Keratinocyte (primary cell): ENCODE results near the gene CAPZB. TPM values are rescaled to one million over a fixed set of nuclear protein-coding genes. Genes with fewer than 3 reads are reported as not detected.

Experiments
- DNase-seq: peaks from one replicate; pipeline ENCODE4 v3.0.0-alpha.2; 2011; ENCODE audit warnings: low read depth, missing footprints, low spot score
- FAIRE-seq: peaks from 2 replicates; lab custom pipeline; 2011; peaks lifted over from hg19 to GRCh38; lab: Jason Lieb, UNC
- H2AFZ ChIP-seq: 2 replicates; pipeline ENCODE4 v1.6.0; 2012; ENCODE audit warnings: low read length, control low read depth, inconsistent platforms; ENCODE audit not compliant: control insufficient read depth
- H3K27ac ChIP-seq: 2 replicates; pipeline ENCODE4 v1.5.1; 2011; ENCODE audit warnings: low read length; ENCODE audit not compliant: control insufficient read depth, insufficient read depth
- H3K27me3 ChIP-seq: 3 replicates; pipeline ENCODE4 v1.6.0; 2011; ENCODE audit warnings: low read length; ENCODE audit not compliant: control insufficient read depth, insufficient read depth; ENCODE audit errors: extremely low read depth
- H3K36me3 ChIP-seq, 2 experiments: 2 replicates in 1 of 2; 3 replicates in 1 of 2; pipeline ENCODE4 v1.5.1; 2011; ENCODE audit warnings: low read length in 2 of 2, mild to moderate bottlenecking in 1 of 2; ENCODE audit not compliant: control insufficient read depth in 2 of 2, insufficient read depth in 2 of 2; ENCODE audit errors: extremely low read depth in 1 of 2
- H3K4me1 ChIP-seq: 3 replicates; pipeline ENCODE4 v1.5.1; 2011; ENCODE audit warnings: low read length; ENCODE audit not compliant: control insufficient read depth, insufficient read depth; ENCODE audit errors: extremely low read depth
- H3K4me2 ChIP-seq: 3 replicates; pipeline ENCODE4 v1.6.0; 2011; ENCODE audit warnings: low read depth, low read length; ENCODE audit not compliant: control insufficient read depth, insufficient read depth; ENCODE audit errors: extremely low read depth
- H3K4me3 ChIP-seq, 3 experiments: fragments of 200-600 bp in 1 of 3; sonication (generic) in 1 of 3; 2 replicates in 2 of 3; 3 replicates in 1 of 3; pipeline ENCODE4 v1.5.1; 2011 to 2016; ENCODE audit warnings: low read length in 3 of 3, mild to moderate bottlenecking in 3 of 3, control low read depth in 2 of 3, inconsistent platforms in 1 of 3, low read depth in 1 of 3, mixed read lengths in 1 of 3, mixed run types in 1 of 3, moderate library complexity in 1 of 3; ENCODE audit not compliant: control insufficient read depth in 2 of 3, insufficient read depth in 2 of 3; ENCODE audit errors: extremely low read depth in 1 of 3
- H3K79me2 ChIP-seq: 2 replicates; pipeline ENCODE4 v1.6.0; 2012; ENCODE audit warnings: low read length; ENCODE audit not compliant: control insufficient read depth, insufficient read depth
- H3K9ac ChIP-seq: 3 replicates; pipeline ENCODE4 v1.6.0; 2011; ENCODE audit warnings: low read length; ENCODE audit not compliant: control insufficient read depth, insufficient read depth; ENCODE audit errors: extremely low read depth
- H3K9me1 ChIP-seq: 3 replicates; pipeline ENCODE4 v1.6.0; 2011; ENCODE audit warnings: low read length; ENCODE audit not compliant: control insufficient read depth, insufficient read depth; ENCODE audit errors: extremely low read depth
- H3K9me3 ChIP-seq: 2 replicates; pipeline ENCODE4 v1.5.1; 2012; ENCODE audit warnings: low read depth, low read length; ENCODE audit not compliant: control insufficient read depth
- H4K20me1 ChIP-seq: 3 replicates; pipeline ENCODE4 v1.6.0; 2011; ENCODE audit warnings: low read length; ENCODE audit not compliant: control insufficient read depth, insufficient read depth; ENCODE audit errors: extremely low read depth
- EZH2 ChIP-seq: IDR thresholded peaks from one replicate; pipeline ENCODE4 v1.6.1; 2012; ENCODE audit warnings: inconsistent platforms, mild to moderate bottlenecking, low read length, moderate library complexity
- dilution Hi-C: fragments of 300-500 bp; cut with MboI; formaldehyde crosslinking; loops from one replicate; pipeline ENCODE4 v1.7.0; 2020; ENCODE audit warnings: low sequenced_read_pairs; ENCODE audit not compliant: extremely low pct_ligation_motif_present
- polyA plus RNA-seq, 5 experiments: library from polyadenylated mRNA; depleted of rRNA in 3 of 5; stranded (reverse) in 3 of 5; stranded (forward) in 1 of 5; unstranded in 1 of 5; fragments of >200 nt; gene quantifications; 1 replicate in 1 of 5; 2 replicates in 3 of 5; 3 replicates in 1 of 5; pipeline versions ENCODE4 v1.2.1 to v1.2.3, GENCODE V29; 2011 to 2012; ENCODE audit warnings: missing spikeins in 2 of 5, low read depth in 1 of 5, low replicate concordance in 1 of 5
- TF ChIP-seq, protein P1 (sequence below), 3 experiments: IDR thresholded peaks in 1 of 3; conservative IDR thresholded peaks in 1 of 3; optimal IDR thresholded peaks in 1 of 3; 2 replicates in 2 of 3; 3 replicates in 1 of 3; pipeline versions ENCODE3 to v1.5.1; 2011; ENCODE audit warnings: low read length in 3 of 3, mild to moderate bottlenecking in 3 of 3, moderate library complexity in 2 of 3, control low read depth in 1 of 3, inconsistent platforms in 1 of 3; ENCODE audit not compliant: insufficient read depth in 2 of 3; ENCODE audit errors: extremely low read depth in 1 of 3

The CAPZB gene
- polyA plus RNA-seq, 1 donor (not counting 4 experiments of a cell fraction or from before 2014, with no cell fraction given), result 193 TPM

DNA sequence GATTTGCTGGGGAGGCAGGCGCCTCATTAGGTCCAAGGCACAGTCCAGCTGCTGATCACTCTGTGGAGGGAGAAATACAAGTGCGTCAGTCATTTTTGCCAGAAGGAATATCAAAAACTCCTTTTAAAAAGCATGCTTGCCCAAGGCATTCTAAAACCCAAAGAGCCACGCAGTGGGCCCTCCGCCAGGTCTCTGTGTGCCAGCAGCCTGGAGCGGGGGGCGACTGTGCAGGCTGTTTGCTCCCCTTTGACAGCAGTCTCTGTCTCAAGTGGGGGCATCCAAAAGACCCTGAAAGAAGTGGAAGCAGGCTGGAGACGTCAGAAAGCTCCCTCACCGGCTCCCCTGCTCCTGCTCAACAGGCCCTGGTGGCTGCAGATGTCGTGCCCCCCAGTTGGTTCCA is 65.6 kb downstream of the CAPZB start:
- FAIRE-seq (no peak), DNase-seq (no peak)
- H3K9me3 ChIP-seq, result no peaks in the 10 kb centered on the region
- H4K20me1 ChIP-seq, result peaks cover 22% of the 10 kb centered on the region
- no peak overlapping the region for H3K27ac ChIP-seq
- peaks cover 6% of the 10 kb centered on the region for H3K4me1 ChIP-seq
- H3K4me2 ChIP-seq, result no peak overlapping the region
- peaks cover 5 to 14% of the 10 kb centered on the region in 2 experiments for H3K36me3 ChIP-seq
- H2AFZ ChIP-seq, result no peak overlapping the region
- dilution Hi-C loops, result no loop called here
- peaks cover 6% of the 10 kb centered on the region for H3K9me1 ChIP-seq
- H3K27me3 ChIP-seq, result no peaks in the 10 kb centered on the region
- TF ChIP-seq EZH2, result no peak
- TF ChIP-seq, protein P1, sequence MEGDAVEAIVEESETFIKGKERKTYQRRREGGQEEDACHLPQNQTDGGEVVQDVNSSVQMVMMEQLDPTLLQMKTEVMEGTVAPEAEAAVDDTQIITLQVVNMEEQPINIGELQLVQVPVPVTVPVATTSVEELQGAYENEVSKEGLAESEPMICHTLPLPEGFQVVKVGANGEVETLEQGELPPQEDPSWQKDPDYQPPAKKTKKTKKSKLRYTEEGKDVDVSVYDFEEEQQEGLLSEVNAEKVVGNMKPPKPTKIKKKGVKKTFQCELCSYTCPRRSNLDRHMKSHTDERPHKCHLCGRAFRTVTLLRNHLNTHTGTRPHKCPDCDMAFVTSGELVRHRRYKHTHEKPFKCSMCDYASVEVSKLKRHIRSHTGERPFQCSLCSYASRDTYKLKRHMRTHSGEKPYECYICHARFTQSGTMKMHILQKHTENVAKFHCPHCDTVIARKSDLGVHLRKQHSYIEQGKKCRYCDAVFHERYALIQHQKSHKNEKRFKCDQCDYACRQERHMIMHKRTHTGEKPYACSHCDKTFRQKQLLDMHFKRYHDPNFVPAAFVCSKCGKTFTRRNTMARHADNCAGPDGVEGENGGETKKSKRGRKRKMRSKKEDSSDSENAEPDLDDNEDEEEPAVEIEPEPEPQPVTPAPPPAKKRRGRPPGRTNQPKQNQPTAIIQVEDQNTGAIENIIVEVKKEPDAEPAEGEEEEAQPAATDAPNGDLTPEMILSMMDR (optimal IDR thresholded peaks at IDR 0.05 in 1 of 3, IDR thresholded peaks at IDR 0.05 in 1 of 3, conservative IDR thresholded peaks at IDR 0.05 in 1 of 3; ENCODE audit: extremely low read depth in 1 of 3, insufficient read depth in 2 of 3, low read length in 3 of 3), result no peak
- H3K9ac ChIP-seq, result no peak overlapping the region
- no peak overlapping the region for H3K4me3 ChIP-seq
- H3K79me2 ChIP-seq, result peaks cover 83% of the 10 kb centered on the region

DNA sequence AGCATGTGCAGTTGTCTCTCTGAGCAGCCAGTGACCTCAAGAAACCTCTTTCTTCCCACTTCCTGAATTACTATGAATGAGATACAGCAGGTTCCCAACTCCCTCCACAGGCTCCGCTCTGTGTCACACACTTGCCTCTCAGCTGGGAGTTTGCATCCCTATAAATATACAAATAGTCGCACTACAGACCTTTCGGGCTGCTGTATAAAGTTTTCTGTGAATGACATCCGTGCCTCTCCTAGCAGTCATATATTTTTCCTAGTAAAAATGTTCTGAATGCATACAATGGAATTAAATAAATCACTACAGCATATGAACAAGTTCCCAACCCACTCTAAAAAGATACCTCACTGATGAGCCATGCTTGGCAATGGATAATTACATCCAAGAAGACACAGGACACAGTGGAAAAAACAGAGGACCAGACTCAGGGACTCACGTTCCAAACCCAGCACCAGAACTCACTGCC is 66.8 kb downstream of the CAPZB start:
- no peaks in the 10 kb centered on the region for H3K9me3 ChIP-seq
- TF ChIP-seq EZH2, result no peak
- TF ChIP-seq, protein P1 (optimal IDR thresholded peaks at IDR 0.05 in 1 of 3, IDR thresholded peaks at IDR 0.05 in 1 of 3, conservative IDR thresholded peaks at IDR 0.05 in 1 of 3; ENCODE audit: extremely low read depth in 1 of 3, insufficient read depth in 2 of 3, low read length in 3 of 3), result no peak
- DNase-seq, result no peak
- H3K9me1 ChIP-seq, result peaks cover 3% of the 10 kb centered on the region
- no peak overlapping the region for H3K4me2 ChIP-seq
- no peak overlapping the region for H2AFZ ChIP-seq
- H4K20me1 ChIP-seq, result peaks cover 22% of the 10 kb centered on the region
- peaks cover 83% of the 10 kb centered on the region for H3K79me2 ChIP-seq
- dilution Hi-C loops, result no loop called here
- no peaks in the 10 kb centered on the region for H3K4me1 ChIP-seq
- H3K36me3 ChIP-seq, result peaks cover 9 to 14% of the 10 kb centered on the region in 2 experiments
- no peak overlapping the region for H3K27ac ChIP-seq
- H3K9ac ChIP-seq, result no peak overlapping the region
- FAIRE-seq, result no peak
- H3K27me3 ChIP-seq, result no peaks in the 10 kb centered on the region
- H3K4me3 ChIP-seq, result no peak overlapping the region
